ENCODE results near the gene CDH23.

Gene CDH23

GRCh38 chr10:71456631-71457030 lies 59.9 kb downstream of the CDH23 start:
- no peaks in the 10 kb centered on the region for H3K36me3 ChIP-seq (ENCODE audit: low read depth)
- H3K27me3 ChIP-seq (ENCODE audit: insufficient read depth, poor library complexity, severe bottlenecking), result peaks cover 5% of the 10 kb centered on the region
- DNase-seq (ENCODE audit: low spot score) (no peak), ATAC-seq (ENCODE audit: low read depth) (no peak)
- H3K27ac ChIP-seq (ENCODE audit: poor library complexity, severe bottlenecking), result no peak overlapping the region
- no peaks in the 10 kb centered on the region for H3K9me3 ChIP-seq (ENCODE audit: severe bottlenecking)
- TF ChIP-seq CTCF (IDR thresholded peaks at IDR 0.05; ENCODE audit: poor library complexity, severe bottlenecking), result no peak
- no peak overlapping the region for H3K4me3 ChIP-seq (ENCODE audit: severe bottlenecking)
- no peaks in the 10 kb centered on the region for H3K4me1 ChIP-seq (ENCODE audit: insufficient read depth, poor library complexity, severe bottlenecking)

- DNase-seq (ENCODE audit: low spot score) (no peak), ATAC-seq (ENCODE audit: low read depth) (no peak)
- TF ChIP-seq CTCF (IDR thresholded peaks at IDR 0.05; ENCODE audit: poor library complexity, severe bottlenecking), result no peak
- peaks cover 5% of the 10 kb centered on the region for H3K27me3 ChIP-seq (ENCODE audit: insufficient read depth, poor library complexity, severe bottlenecking)
- no peaks in the 10 kb centered on the region for H3K4me1 ChIP-seq (ENCODE audit: insufficient read depth, poor library complexity, severe bottlenecking)
- H3K9me3 ChIP-seq (ENCODE audit: severe bottlenecking), result no peaks in the 10 kb centered on the region
- no peaks in the 10 kb centered on the region for H3K36me3 ChIP-seq (ENCODE audit: low read depth)
- no peak overlapping the region for H3K27ac ChIP-seq (ENCODE audit: poor library complexity, severe bottlenecking)
- H3K4me3 ChIP-seq (ENCODE audit: severe bottlenecking), result no peak overlapping the region
Measured at GRCh38 chr10:71457908-71458307, 61.2 kb downstream of the CDH23 start.

GRCh38 chr10:71458387-71458786 lies 61.7 kb downstream of the CDH23 start:
- Histone ChIP-seq H3K4me3 (ENCODE audit: severe bottlenecking) (no peak overlapping the region), H3K27me3 (ENCODE audit: insufficient read depth, poor library complexity, severe bottlenecking) (peaks cover 9% of the 10 kb centered on the region), H3K9me3 (ENCODE audit: severe bottlenecking) (no peaks in the 10 kb centered on the region), H3K27ac (ENCODE audit: poor library complexity, severe bottlenecking) (no peak overlapping the region), H3K36me3 (ENCODE audit: low read depth) (no peaks in the 10 kb centered on the region), H3K4me1 (ENCODE audit: insufficient read depth, poor library complexity, severe bottlenecking) (no peaks in the 10 kb centered on the region)
- DNase-seq (ENCODE audit: low spot score) (no peak), ATAC-seq (ENCODE audit: low read depth) (no peak)
- TF ChIP-seq CTCF (IDR thresholded peaks at IDR 0.05; ENCODE audit: poor library complexity, severe bottlenecking), result no peak

- DNase-seq (ENCODE audit: low spot score) (no peak), ATAC-seq (ENCODE audit: low read depth) (no peak)
- Histone ChIP-seq H3K9me3 (ENCODE audit: severe bottlenecking) (no peaks in the 10 kb centered on the region), H3K4me3 (ENCODE audit: severe bottlenecking) (no peak overlapping the region), H3K36me3 (ENCODE audit: low read depth) (no peaks in the 10 kb centered on the region), H3K4me1 (ENCODE audit: insufficient read depth, poor library complexity, severe bottlenecking) (no peaks in the 10 kb centered on the region), H3K27me3 (ENCODE audit: insufficient read depth, poor library complexity, severe bottlenecking) (peaks cover 14% of the 10 kb centered on the region), H3K27ac (ENCODE audit: poor library complexity, severe bottlenecking) (no peak overlapping the region)
- no peak for TF ChIP-seq CTCF (IDR thresholded peaks at IDR 0.05; ENCODE audit: poor library complexity, severe bottlenecking)
Measured at GRCh38 chr10:71459513-71459912, 62.8 kb downstream of the CDH23 start.

GRCh38 chr10:71460615-71461014 lies 63.9 kb downstream of the CDH23 start:
- H3K4me1 ChIP-seq (ENCODE audit: insufficient read depth, poor library complexity, severe bottlenecking), result no peaks in the 10 kb centered on the region
- H3K36me3 ChIP-seq (ENCODE audit: low read depth), result no peaks in the 10 kb centered on the region
- no peak overlapping the region for H3K4me3 ChIP-seq (ENCODE audit: severe bottlenecking)
- H3K9me3 ChIP-seq (ENCODE audit: severe bottlenecking), result no peaks in the 10 kb centered on the region
- ATAC-seq (ENCODE audit: low read depth) (no peak), DNase-seq (ENCODE audit: low spot score) (no peak)
- no peak overlapping the region for H3K27ac ChIP-seq (ENCODE audit: poor library complexity, severe bottlenecking)
- peaks cover 14% of the 10 kb centered on the region for H3K27me3 ChIP-seq (ENCODE audit: insufficient read depth, poor library complexity, severe bottlenecking)
- no peak for TF ChIP-seq CTCF (IDR thresholded peaks at IDR 0.05; ENCODE audit: poor library complexity, severe bottlenecking)
